ENCODE data around the gene KRTAP9-7.
"Not testable (repeated sequence)": the region's sequence is repeated elsewhere in the genome, so short reads cannot be mapped to it uniquely, and the experiment has no call there.

The KRTAP9-7 gene

DNA sequence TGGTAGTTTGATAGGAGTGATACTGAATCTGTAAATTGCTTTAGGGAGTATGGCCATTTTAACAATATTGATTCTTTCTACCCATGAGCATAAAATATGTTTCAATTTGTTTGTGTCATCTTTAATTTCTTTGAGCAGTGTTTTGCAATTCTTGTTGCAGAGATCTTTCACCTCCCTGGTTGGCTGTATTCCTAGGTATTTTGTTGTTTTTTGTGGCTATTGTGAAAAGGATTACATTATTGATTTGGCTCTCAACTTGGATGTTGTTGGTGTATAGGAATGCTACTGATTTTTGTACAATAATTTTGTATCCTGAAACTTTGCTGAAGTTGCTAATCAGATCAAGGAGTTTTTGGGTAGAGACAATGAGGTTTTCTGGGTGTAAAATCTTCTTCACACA, 17.1 kb upstream of the KRTAP9-7 start:
- Histone ChIP-seq H3K36me3 (ENCODE audit: low read depth) (no peaks in the 10 kb centered on the region), H3K4me1 (ENCODE audit: insufficient read depth, poor library complexity, severe bottlenecking) (no peaks in the 10 kb centered on the region), H3K27ac (ENCODE audit: poor library complexity, severe bottlenecking) (no peak overlapping the region), H3K27me3 (ENCODE audit: insufficient read depth, poor library complexity, severe bottlenecking) (no peaks in the 10 kb centered on the region), H3K9me3 (ENCODE audit: severe bottlenecking) (no peaks in the 10 kb centered on the region), H3K4me3 (ENCODE audit: severe bottlenecking) (no peak overlapping the region)
- no peak for TF ChIP-seq CTCF (IDR thresholded peaks at IDR 0.05; ENCODE audit: poor library complexity, severe bottlenecking)
- no peak for ATAC-seq (ENCODE audit: low read depth)
- DNase-seq (ENCODE audit: low spot score): no peak

GRCh38 chr17:41263212-41263611, 12.3 kb upstream of the KRTAP9-7 start:
- H3K27me3 ChIP-seq (ENCODE audit: insufficient read depth, poor library complexity, severe bottlenecking): no peaks in the 10 kb centered on the region
- ATAC-seq (ENCODE audit: low read depth) (no peak), DNase-seq (ENCODE audit: low spot score) (no peak)
- H3K27ac ChIP-seq (ENCODE audit: poor library complexity, severe bottlenecking): no peak overlapping the region
- TF ChIP-seq CTCF (IDR thresholded peaks at IDR 0.05; ENCODE audit: poor library complexity, severe bottlenecking): no peak
- H3K9me3 ChIP-seq (ENCODE audit: severe bottlenecking): no peaks in the 10 kb centered on the region
- no peaks in the 10 kb centered on the region for H3K4me1 ChIP-seq (ENCODE audit: insufficient read depth, poor library complexity, severe bottlenecking)
- H3K4me3 ChIP-seq (ENCODE audit: severe bottlenecking): no peak overlapping the region
- H3K36me3 ChIP-seq (ENCODE audit: low read depth): no peaks in the 10 kb centered on the region

DNA sequence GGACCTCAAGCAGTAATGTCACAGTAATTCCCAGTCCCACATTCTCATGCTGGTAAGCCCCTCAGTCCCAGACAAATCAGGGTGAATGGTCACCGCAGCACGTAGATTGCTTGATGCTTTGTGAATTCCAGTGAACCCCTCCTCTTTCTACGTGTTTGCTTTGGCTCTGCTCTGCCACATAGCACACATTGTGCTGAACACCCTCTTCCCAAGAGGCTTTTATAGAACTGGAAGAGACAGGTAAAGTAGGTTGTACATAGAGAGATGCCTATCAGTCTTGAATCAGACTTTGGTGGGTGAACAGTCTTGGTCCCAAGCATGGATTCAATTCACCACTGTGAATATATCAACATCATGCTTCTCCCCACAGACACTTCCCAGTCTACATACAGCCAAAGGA, 10.9 kb upstream of the KRTAP9-7 start:
- DNase-seq (ENCODE audit: low spot score) (no peak), ATAC-seq (ENCODE audit: low read depth) (no peak)
- H3K36me3 ChIP-seq (ENCODE audit: low read depth): no peaks in the 10 kb centered on the region
- no peaks in the 10 kb centered on the region for H3K27me3 ChIP-seq (ENCODE audit: insufficient read depth, poor library complexity, severe bottlenecking)
- H3K4me3 ChIP-seq (ENCODE audit: severe bottlenecking): no peak overlapping the region
- no peak overlapping the region for H3K27ac ChIP-seq (ENCODE audit: poor library complexity, severe bottlenecking)
- no peaks in the 10 kb centered on the region for H3K9me3 ChIP-seq (ENCODE audit: severe bottlenecking)
- no peak for TF ChIP-seq CTCF (IDR thresholded peaks at IDR 0.05; ENCODE audit: poor library complexity, severe bottlenecking)
- no peaks in the 10 kb centered on the region for H3K4me1 ChIP-seq (ENCODE audit: insufficient read depth, poor library complexity, severe bottlenecking)

DNA sequence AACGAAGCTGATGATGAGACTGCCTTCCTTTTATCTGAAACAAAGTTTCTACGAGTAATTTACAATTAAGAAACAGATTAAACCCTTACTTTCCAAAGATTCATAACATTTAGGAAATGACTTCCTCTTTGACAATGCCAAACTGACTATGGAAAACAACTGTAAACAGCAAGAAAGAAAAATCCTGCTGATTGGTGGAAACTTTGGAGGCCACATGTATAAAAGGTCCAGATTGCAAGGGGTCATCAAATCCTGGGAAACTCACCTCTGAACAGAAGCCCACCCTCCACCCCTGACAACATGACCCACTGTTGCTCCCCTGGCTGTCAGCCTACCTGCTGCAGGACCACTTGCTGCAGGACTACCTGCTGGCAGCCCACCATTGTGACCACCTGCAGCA, 10.4 kb upstream of the KRTAP9-7 start, which contains the start of gene KRTAP9-6:
TSS of gene KRTAP9-6 (plus strand) at position 301 of the 400 bp plus-strand sequence. CDS start at position 301, 0 bp downstream.
- Histone ChIP-seq H3K27me3 (ENCODE audit: insufficient read depth, poor library complexity, severe bottlenecking) (no peaks in the 10 kb centered on the region), H3K9me3 (ENCODE audit: severe bottlenecking) (no peaks in the 10 kb centered on the region), H3K4me3 (ENCODE audit: severe bottlenecking) (no peak within 1 kb of the TSS), H3K27ac (ENCODE audit: poor library complexity, severe bottlenecking) (no peak within 1 kb of the TSS), H3K4me1 (ENCODE audit: insufficient read depth, poor library complexity, severe bottlenecking) (no peaks in the 10 kb centered on the region), H3K36me3 (ENCODE audit: low read depth) (no peaks in the 10 kb centered on the region)
- DNase-seq (ENCODE audit: low spot score) (no peak), ATAC-seq (ENCODE audit: low read depth) (no peak)
- no peak for TF ChIP-seq CTCF (IDR thresholded peaks at IDR 0.05; ENCODE audit: poor library complexity, severe bottlenecking)

- TF ChIP-seq CTCF (IDR thresholded peaks at IDR 0.05; ENCODE audit: poor library complexity, severe bottlenecking): no peak
- no peak overlapping the region for H3K27ac ChIP-seq (ENCODE audit: poor library complexity, severe bottlenecking)
- DNase-seq (ENCODE audit: low spot score): no peak
- no peak overlapping the region for H3K4me3 ChIP-seq (ENCODE audit: severe bottlenecking)
- H3K4me1 ChIP-seq (ENCODE audit: insufficient read depth, poor library complexity, severe bottlenecking): no peaks in the 10 kb centered on the region
- H3K9me3 ChIP-seq (ENCODE audit: severe bottlenecking): no peaks in the 10 kb centered on the region
- no peak for ATAC-seq (ENCODE audit: low read depth)
- H3K36me3 ChIP-seq (ENCODE audit: low read depth): no peaks in the 10 kb centered on the region
- H3K27me3 ChIP-seq (ENCODE audit: insufficient read depth, poor library complexity, severe bottlenecking): no peaks in the 10 kb centered on the region
Observed at GRCh38 chr17:41267711-41268110, 7.8 kb upstream of the KRTAP9-7 start.

DNA sequence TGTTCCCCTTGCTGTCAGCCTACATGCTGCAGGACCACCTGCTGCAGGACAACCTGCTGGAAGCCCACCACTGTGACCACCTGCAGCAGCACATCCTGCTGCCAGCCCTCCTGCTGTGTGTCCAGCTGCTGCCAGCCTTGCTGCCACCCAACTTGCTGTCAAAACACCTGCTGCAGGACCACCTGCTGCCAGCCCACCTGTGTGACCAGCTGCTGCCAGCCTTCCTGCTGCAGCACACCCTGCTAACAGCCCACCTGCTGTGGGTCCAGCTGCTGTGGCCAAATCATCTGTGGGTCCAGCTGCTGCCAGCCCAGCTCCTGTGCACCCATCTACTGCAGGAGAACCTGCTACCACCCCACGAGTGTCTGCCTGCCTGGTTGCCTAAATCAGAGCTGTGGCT, 4.2 kb upstream of the KRTAP9-7 start:
- H3K4me1 ChIP-seq (ENCODE audit: insufficient read depth, poor library complexity, severe bottlenecking); H3K4me3 ChIP-seq (ENCODE audit: severe bottlenecking); ATAC-seq (ENCODE audit: low read depth); H3K9me3 ChIP-seq (ENCODE audit: severe bottlenecking); DNase-seq (ENCODE audit: low spot score); H3K36me3 ChIP-seq (ENCODE audit: low read depth); H3K27ac ChIP-seq (ENCODE audit: poor library complexity, severe bottlenecking); H3K27me3 ChIP-seq (ENCODE audit: insufficient read depth, poor library complexity, severe bottlenecking): not testable (repeated sequence)

Data from RWPE2 (cell line).